Activated naive CD8-positive, alpha-beta T cell treated with anti-CD3 and anti-CD28 coated beads for 36 hours (primary cell): ENCODE results near the gene OSTN. TPM values are rescaled to one million over a fixed set of nuclear protein-coding genes. Genes with fewer than 3 reads are reported as not detected.

Experiments
- DNase-seq: peaks from one replicate; pipeline ENCODE4 v3.0.0; 2021
- H3K27ac Mint-ChIP-seq: one replicate; pipeline ENCODE4 v1.8.0; 2022; ENCODE audit warnings: mild to moderate bottlenecking, moderate library complexity, mixed read lengths
- H3K27me3 Mint-ChIP-seq: one replicate; pipeline ENCODE4 v1.8.0; 2022; ENCODE audit warnings: mild to moderate bottlenecking, mixed read lengths
- H3K36me3 Mint-ChIP-seq: one replicate; pipeline ENCODE4 v1.8.0; 2021; ENCODE audit warnings: mild to moderate bottlenecking, mixed read lengths
- H3K4me1 Mint-ChIP-seq: one replicate; pipeline ENCODE4 v1.8.0; 2021; ENCODE audit warnings: mixed read lengths
- H3K4me3 Mint-ChIP-seq: one replicate; pipeline ENCODE4 v1.8.0; 2022; ENCODE audit warnings: mild to moderate bottlenecking, moderate library complexity, mixed read lengths
- H3K9me3 Mint-ChIP-seq: one replicate; pipeline ENCODE4 v1.8.0; 2022; ENCODE audit warnings: mixed read lengths
- total RNA-seq, 2 experiments: library from RNA; stranded (reverse); gene quantifications; one replicate each; pipeline ENCODE4 v1.2.3, GENCODE V29; 2021

OSTN gene
- total RNA-seq, 2 experiments from 2014 or later, result not detected

GRCh38 chr3:191301782-191302411 is 102.9 kb downstream of the OSTN start:
- H3K4me3 Mint-ChIP-seq, result no peak overlapping the region

GRCh38 chr3:191302451-191302850 is 103.4 kb downstream of the OSTN start:
- H3K4me3 Mint-ChIP-seq, result no peak overlapping the region
- H3K27me3 Mint-ChIP-seq, result no peaks in the 10 kb centered on the region
- no peaks in the 10 kb centered on the region for H3K36me3 Mint-ChIP-seq
- H3K9me3 Mint-ChIP-seq, result no peaks in the 10 kb centered on the region
- H3K27ac Mint-ChIP-seq, result no peak overlapping the region
- DNase-seq, result no peak
- H3K4me1 Mint-ChIP-seq, result no peaks in the 10 kb centered on the region

More at GRCh38 chr3:191301782-191302411, 102.9 kb downstream of the OSTN start:
- no peaks in the 10 kb centered on the region for H3K4me1 Mint-ChIP-seq
- H3K36me3 Mint-ChIP-seq, result no peaks in the 10 kb centered on the region
- no peaks in the 10 kb centered on the region for H3K9me3 Mint-ChIP-seq
- no peak for DNase-seq
- no peak overlapping the region for H3K27ac Mint-ChIP-seq
- peaks cover 3% of the 10 kb centered on the region for H3K27me3 Mint-ChIP-seq

GRCh38 chr3:191303596-191303995 is 104.6 kb downstream of the OSTN start:
- no peak overlapping the region for H3K4me3 Mint-ChIP-seq
- no peaks in the 10 kb centered on the region for H3K27me3 Mint-ChIP-seq
- H3K27ac Mint-ChIP-seq, result no peak overlapping the region
- DNase-seq, result no peak
- H3K4me1 Mint-ChIP-seq, result no peaks in the 10 kb centered on the region
- H3K36me3 Mint-ChIP-seq, result no peaks in the 10 kb centered on the region
- H3K9me3 Mint-ChIP-seq, result no peaks in the 10 kb centered on the region

- no peak overlapping the region for H3K4me3 Mint-ChIP-seq
- H3K4me1 Mint-ChIP-seq, result no peaks in the 10 kb centered on the region
- no peak for DNase-seq
- H3K27ac Mint-ChIP-seq, result no peak overlapping the region
- no peaks in the 10 kb centered on the region for H3K9me3 Mint-ChIP-seq
- no peaks in the 10 kb centered on the region for H3K27me3 Mint-ChIP-seq
- no peaks in the 10 kb centered on the region for H3K36me3 Mint-ChIP-seq
Observed at GRCh38 chr3:191306428-191306827, 107.4 kb downstream of the OSTN start.

- no peaks in the 10 kb centered on the region for H3K36me3 Mint-ChIP-seq
- no peak overlapping the region for H3K27ac Mint-ChIP-seq
- no peak overlapping the region for H3K4me3 Mint-ChIP-seq
- H3K4me1 Mint-ChIP-seq, result no peaks in the 10 kb centered on the region
- H3K27me3 Mint-ChIP-seq, result no peaks in the 10 kb centered on the region
- DNase-seq, result no peak
- no peaks in the 10 kb centered on the region for H3K9me3 Mint-ChIP-seq
Observed at GRCh38 chr3:191307341-191307740, 108.3 kb downstream of the OSTN start.

- H3K36me3 Mint-ChIP-seq, result no peaks in the 10 kb centered on the region
- no peak for DNase-seq
- no peak overlapping the region for H3K27ac Mint-ChIP-seq
- no peaks in the 10 kb centered on the region for H3K4me1 Mint-ChIP-seq
- H3K9me3 Mint-ChIP-seq, result no peaks in the 10 kb centered on the region
- H3K4me3 Mint-ChIP-seq, result no peak overlapping the region
- H3K27me3 Mint-ChIP-seq, result no peaks in the 10 kb centered on the region
Observed at GRCh38 chr3:191313296-191313695, 114.3 kb downstream of the OSTN start.

GRCh38 chr3:191314109-191314728 is 115.2 kb downstream of the OSTN start:
- no peak for DNase-seq
- Mint-ChIP-seq H3K4me1 (no peaks in the 10 kb centered on the region), H3K4me3 (no peak overlapping the region), H3K9me3 (no peaks in the 10 kb centered on the region), H3K36me3 (no peaks in the 10 kb centered on the region), H3K27ac (no peak overlapping the region), H3K27me3 (no peaks in the 10 kb centered on the region)

Other genes starting within 250 kb of the OSTN start
- gene CCDC50, start 130.2 kb downstream of the OSTN start, total RNA-seq, result 1 to 10 TPM; 4.7 to 4.9 TPM
- gene UTS2B, start 131.3 kb downstream of the OSTN start, total RNA-seq, result not detected